Vagina (tissue), 2 donors: ENCODE data around the gene ACSL5.

Experiments
- POLR2A ChIP-seq, 2 donors: fragments of 450-650 bp; IDR thresholded peaks; one replicate each; pipeline ENCODE4 v1.6.1; 2017; ENCODE audit warnings: antibody characterized with exemption in 2 of 2, mild to moderate bottlenecking in 2 of 2, moderate library complexity in 2 of 2
- TF ChIP-seq, protein P1 (sequence below), 3 experiments: fragments of 450-650 bp in 2 of 3; fragments of 200-600 bp in 1 of 3; sonication (generic) in 1 of 3; IDR thresholded peaks; one replicate each; pipeline ENCODE4 v1.5.1; 2017 to 2019; ENCODE audit warnings: antibody characterized with exemption in 3 of 3, mild to moderate bottlenecking in 2 of 3, moderate library complexity in 2 of 3

DNA sequence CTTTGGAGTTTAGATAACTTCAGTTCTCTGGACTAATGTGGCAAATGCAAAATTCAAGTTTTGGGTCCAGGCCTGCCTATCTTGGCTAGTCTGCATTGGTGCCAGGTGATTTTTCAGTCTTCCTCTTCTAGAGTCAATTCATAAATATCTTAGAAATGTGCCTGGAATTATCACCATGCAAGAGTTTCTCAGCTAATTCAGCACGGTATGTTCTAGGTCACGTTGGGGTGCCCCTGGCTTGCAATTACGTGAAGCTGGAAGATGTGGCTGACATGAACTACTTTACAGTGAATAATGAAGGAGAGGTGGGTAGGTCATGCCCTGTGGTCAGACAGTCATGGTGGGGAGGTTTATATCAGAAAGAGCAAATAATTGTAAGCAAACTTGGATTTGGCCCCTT, 47.8 kb downstream of the ACSL5 start:
- TF ChIP-seq POLR2A (IDR thresholded peaks at IDR 0.05) = no peak
- TF ChIP-seq, protein P1, sequence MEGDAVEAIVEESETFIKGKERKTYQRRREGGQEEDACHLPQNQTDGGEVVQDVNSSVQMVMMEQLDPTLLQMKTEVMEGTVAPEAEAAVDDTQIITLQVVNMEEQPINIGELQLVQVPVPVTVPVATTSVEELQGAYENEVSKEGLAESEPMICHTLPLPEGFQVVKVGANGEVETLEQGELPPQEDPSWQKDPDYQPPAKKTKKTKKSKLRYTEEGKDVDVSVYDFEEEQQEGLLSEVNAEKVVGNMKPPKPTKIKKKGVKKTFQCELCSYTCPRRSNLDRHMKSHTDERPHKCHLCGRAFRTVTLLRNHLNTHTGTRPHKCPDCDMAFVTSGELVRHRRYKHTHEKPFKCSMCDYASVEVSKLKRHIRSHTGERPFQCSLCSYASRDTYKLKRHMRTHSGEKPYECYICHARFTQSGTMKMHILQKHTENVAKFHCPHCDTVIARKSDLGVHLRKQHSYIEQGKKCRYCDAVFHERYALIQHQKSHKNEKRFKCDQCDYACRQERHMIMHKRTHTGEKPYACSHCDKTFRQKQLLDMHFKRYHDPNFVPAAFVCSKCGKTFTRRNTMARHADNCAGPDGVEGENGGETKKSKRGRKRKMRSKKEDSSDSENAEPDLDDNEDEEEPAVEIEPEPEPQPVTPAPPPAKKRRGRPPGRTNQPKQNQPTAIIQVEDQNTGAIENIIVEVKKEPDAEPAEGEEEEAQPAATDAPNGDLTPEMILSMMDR (IDR thresholded peaks at IDR 0.05) = no peak
